ENCODE measurements around the gene MYORG. TPM values are rescaled to one million over a fixed set of nuclear protein-coding genes. Genes with fewer than 3 reads are reported as not detected.
"Not testable (repeated sequence)": the region's sequence is repeated elsewhere in the genome, so short reads cannot be mapped to it uniquely, and the experiment has no call there.

The MYORG gene
- total and polyA plus RNA-seq, 2 experiments from 2014 or later, result 0.92 to 1.2 TPM

- TF ChIP-seq CTCF (IDR thresholded peaks at IDR 0.05; ENCODE audit: low read depth, low read length), result no peak
- Histone ChIP-seq H3K4me1 (ENCODE audit: low read depth) (no peaks in the 10 kb centered on the region), H3K27me3 (no peaks in the 10 kb centered on the region), H3K9me3 (ENCODE audit: low read depth) (no peaks in the 10 kb centered on the region), H3K36me3 (peaks cover 16% of the 10 kb centered on the region), H3K4me3 (no peak overlapping the region), H3K27ac (no peak overlapping the region)
- no peak for DNase-seq (ENCODE audit: low read depth in 1 of 2, low spot score in 1 of 2)
These were observed 37.9 kb downstream of the MYORG start for GRCh38 chr9:34338665-34339385.

- not testable (repeated sequence) for H3K27me3 ChIP-seq; H3K9me3 ChIP-seq (ENCODE audit: low read depth)
- H3K36me3 ChIP-seq, result peaks cover 14% of the 10 kb centered on the region
These were observed 38.6 kb downstream of the MYORG start for GRCh38 chr9:34338079-34338478.

GRCh38 chr9:34337403-34337802 lies 39.3 kb downstream of the MYORG start:
- no peaks in the 10 kb centered on the region for H3K4me1 ChIP-seq (ENCODE audit: low read depth)
- H3K27ac ChIP-seq, result no peak overlapping the region
- H3K27me3 ChIP-seq, result no peaks in the 10 kb centered on the region
- no peak overlapping the region for H3K4me3 ChIP-seq
- no peaks in the 10 kb centered on the region for H3K9me3 ChIP-seq (ENCODE audit: low read depth)
- TF ChIP-seq CTCF (IDR thresholded peaks at IDR 0.05; ENCODE audit: low read depth, low read length), result peak; percentile 25
- H3K36me3 ChIP-seq, result peaks cover 14% of the 10 kb centered on the region
- DNase-seq (ENCODE audit: low read depth in 1 of 2, low spot score in 1 of 2), result peak in 1 of 2 donors; percentile 7

More at GRCh38 chr9:34338079-34338478, 38.6 kb downstream of the MYORG start:
- DNase-seq (ENCODE audit: low read depth in 1 of 2, low spot score in 1 of 2); H3K4me3 ChIP-seq; H3K27ac ChIP-seq; H3K4me1 ChIP-seq (ENCODE audit: low read depth): not testable (repeated sequence)

DNA sequence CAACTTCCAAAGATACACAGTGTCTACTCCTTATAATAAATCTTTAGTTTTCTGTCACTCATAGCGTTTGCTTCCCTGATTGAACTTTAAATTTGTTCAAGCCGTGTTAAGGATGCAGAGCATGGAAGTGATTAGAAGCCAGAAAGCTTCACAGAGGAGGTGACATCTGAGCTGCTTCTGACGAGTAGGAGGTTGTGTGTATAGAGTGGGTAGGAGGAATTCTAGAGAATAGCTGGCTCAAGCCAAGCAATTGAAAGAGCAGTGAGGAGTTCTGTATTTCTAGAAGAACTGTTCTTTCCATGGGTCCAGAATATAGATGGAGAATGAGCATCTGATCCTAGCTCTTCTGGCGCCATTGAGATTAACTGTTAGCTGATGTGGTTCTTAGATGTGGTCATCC lies 41.3 kb downstream of the MYORG start:
- H3K27ac ChIP-seq, result no peak overlapping the region

DNA sequence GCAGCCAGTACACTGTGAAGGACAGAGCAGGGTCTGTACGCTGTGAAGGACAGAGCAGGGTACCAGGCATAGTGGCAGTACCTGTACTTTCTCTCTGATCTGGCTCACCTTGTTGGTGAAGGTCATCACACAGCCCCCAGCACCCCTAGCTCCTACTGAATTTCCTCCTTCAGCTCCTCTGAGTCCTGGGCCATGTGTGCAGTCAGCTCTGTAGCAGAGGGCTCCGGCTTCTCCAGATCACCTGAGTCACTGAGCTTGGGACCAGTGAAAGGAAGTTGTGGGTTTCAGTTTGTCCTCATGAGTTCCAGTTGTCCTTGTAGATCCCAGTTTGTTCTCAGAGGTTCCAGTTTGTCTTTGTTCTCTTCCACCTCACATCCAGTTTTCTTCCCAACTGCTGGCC lies 41.8 kb downstream of the MYORG start:
- no peak for TF ChIP-seq CTCF (IDR thresholded peaks at IDR 0.05; ENCODE audit: low read depth, low read length)
- peaks cover 9% of the 10 kb centered on the region for H3K36me3 ChIP-seq
- H3K4me3 ChIP-seq, result no peak overlapping the region
- H3K4me1 ChIP-seq (ENCODE audit: low read depth), result no peaks in the 10 kb centered on the region
- DNase-seq (ENCODE audit: low read depth in 1 of 2, low spot score in 1 of 2), result no peak
- H3K27ac ChIP-seq, result no peak overlapping the region
- H3K27me3 ChIP-seq, result no peaks in the 10 kb centered on the region
- no peaks in the 10 kb centered on the region for H3K9me3 ChIP-seq (ENCODE audit: low read depth)

More for the DNA sequence above, 41.3 kb downstream of the MYORG start:
- Histone ChIP-seq H3K36me3 (peaks cover 12% of the 10 kb centered on the region), H3K4me1 (ENCODE audit: low read depth) (no peaks in the 10 kb centered on the region), H3K27me3 (no peaks in the 10 kb centered on the region), H3K4me3 (no peak overlapping the region), H3K9me3 (ENCODE audit: low read depth) (no peaks in the 10 kb centered on the region)
- DNase-seq (ENCODE audit: low read depth in 1 of 2, low spot score in 1 of 2), result no peak
- TF ChIP-seq CTCF (IDR thresholded peaks at IDR 0.05; ENCODE audit: low read depth, low read length), result no peak

DNA sequence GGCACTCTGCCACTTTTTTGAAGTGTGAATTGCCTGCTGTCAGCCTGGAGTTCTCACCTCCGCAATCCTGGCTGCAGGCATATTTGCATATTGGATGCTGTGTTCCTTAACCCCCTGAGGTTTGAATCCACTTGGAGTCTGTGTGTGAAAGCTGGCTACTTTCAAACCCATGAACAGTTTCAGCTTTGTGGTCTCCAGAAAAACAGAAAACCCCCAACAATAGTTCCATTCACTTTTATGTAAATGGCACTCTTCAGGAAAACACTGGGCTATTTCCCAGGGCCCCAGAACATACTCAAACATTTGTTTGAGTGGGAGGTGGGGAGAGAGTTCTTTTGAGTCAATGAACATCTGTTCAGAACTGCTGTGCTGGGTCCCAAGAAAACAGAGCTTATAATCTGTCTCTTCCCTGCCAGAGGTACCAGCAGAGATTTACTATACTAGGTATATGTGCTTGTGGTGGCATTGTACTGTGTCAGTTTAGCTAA lies 42.3 kb downstream of the MYORG start:
- Histone ChIP-seq H3K4me3 (no peak overlapping the region), H3K27me3 (no peaks in the 10 kb centered on the region), H3K36me3 (peaks cover 9% of the 10 kb centered on the region), H3K9me3 (ENCODE audit: low read depth) (no peaks in the 10 kb centered on the region), H3K27ac (no peak overlapping the region), H3K4me1 (ENCODE audit: low read depth) (no peaks in the 10 kb centered on the region)
- TF ChIP-seq CTCF (IDR thresholded peaks at IDR 0.05; ENCODE audit: low read depth, low read length), result no peak
- DNase-seq (ENCODE audit: low read depth in 1 of 2, low spot score in 1 of 2), result peak in 1 of 2 donors; percentile 25
